Measurements from ENCODE around the gene ARL5A. TPM values are rescaled to one million over a fixed set of nuclear protein-coding genes. Genes with fewer than 3 reads are reported as not detected.

ARL5A gene
- total and polyA plus RNA-seq, 2 donors (not counting 3 experiments of a cell fraction or from before 2014, with no cell fraction given): 25.8 to 73.2 TPM

- TF ChIP-seq EZH2 (IDR thresholded peaks at IDR 0.05; ENCODE audit: borderline replicate concordance, low read depth, low read length, severe bottlenecking): no peak
- no peak for TF ChIP-seq JUN (IDR thresholded peaks at IDR 0.05; ENCODE audit: borderline replicate concordance, insufficient read depth, insufficient read length, low read depth)
- dilution Hi-C loops (cut with MboI; ENCODE audit: extremely low pct_ligation_motif_present, low sequenced_read_pairs): no loop called here
- Histone ChIP-seq H3K9me3 (replicated peaks; ENCODE audit: control insufficient read depth, insufficient read depth, low read length) (no peaks in the 10 kb centered on the region), H3K36me3 (ENCODE audit: control insufficient read depth in 2 of 2, extremely low read depth in 1 of 2, insufficient read depth in 2 of 2, low read length in 2 of 2) (no peaks in the 10 kb centered on the region), H3K27ac (ENCODE audit: insufficient read depth, low read depth, low read length) (no peak overlapping the region), H3K9me1 (replicated peaks; ENCODE audit: control insufficient read depth, extremely low read depth, insufficient read depth, low read length) (no peaks in the 10 kb centered on the region), H3K4me1 (ENCODE audit: control insufficient read depth, extremely low read depth, insufficient read depth, low read length) (no peaks in the 10 kb centered on the region), H3K9ac (replicated peaks; ENCODE audit: extremely low read depth, insufficient read depth, low read length) (no peak overlapping the region), H4K20me1 (replicated peaks; ENCODE audit: control insufficient read depth, extremely low read depth, insufficient read depth, low read length) (no peaks in the 10 kb centered on the region), H2AFZ (ENCODE audit: low read depth, low read length) (no peak overlapping the region), H3K4me2 (ENCODE audit: insufficient read depth, low read length) (no peak overlapping the region), H3K4me3 (replicated peaks in 1 of 3; ENCODE audit: insufficient read depth in 1 of 3, low read depth in 1 of 3, low read length in 3 of 3) (no peak overlapping the region), H3K27me3 (ENCODE audit: control insufficient read depth in 2 of 2, insufficient read depth in 2 of 2, low read length in 2 of 2) (peaks cover 0 to 1% of the 10 kb centered on the region in 2 experiments), H3K79me2 (ENCODE audit: control insufficient read depth, insufficient read depth, low read length) (no peaks in the 10 kb centered on the region)
- POLR2A ChIA-PET: no interaction called here
- no TSS peak for BruUV-seq (replicated peaks)
- no peak for DNase-seq (ENCODE audit: low read depth, low spot score)
- intact Hi-C loops (cut with micrococcal nuclease): no loop called here
- CTCF ChIA-PET: no interaction called here
- no peak for FAIRE-seq
Observed at GRCh38 chr2:151754253-151754897, 73.8 kb downstream of the ARL5A start.

DNA sequence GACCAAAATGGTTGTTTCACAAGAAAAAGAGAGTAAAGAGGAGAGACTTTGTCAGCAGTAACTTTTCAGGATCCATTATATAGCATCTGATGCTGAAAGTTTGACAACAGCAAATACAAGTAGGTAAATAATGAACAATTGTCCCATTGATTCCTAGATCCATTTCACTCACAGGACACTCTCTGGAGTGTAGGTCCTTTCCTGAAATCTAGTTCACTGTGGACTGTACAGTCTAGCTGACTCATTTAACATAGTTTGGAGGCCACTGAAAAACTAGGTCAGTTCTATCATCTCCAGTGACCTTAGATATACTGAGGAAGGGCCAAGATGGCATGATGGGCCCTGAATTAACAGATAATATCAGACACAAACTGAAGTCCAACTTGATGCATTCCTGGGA is 74.7 kb downstream of the ARL5A start:
- no peaks in the 10 kb centered on the region for H3K9me1 ChIP-seq (replicated peaks; ENCODE audit: control insufficient read depth, extremely low read depth, insufficient read depth, low read length)
- no peak overlapping the region for H2AFZ ChIP-seq (ENCODE audit: low read depth, low read length)
- H3K9ac ChIP-seq (replicated peaks; ENCODE audit: extremely low read depth, insufficient read depth, low read length): no peak overlapping the region
- H3K4me1 ChIP-seq (ENCODE audit: control insufficient read depth, extremely low read depth, insufficient read depth, low read length): no peaks in the 10 kb centered on the region
- ChIA-PET POLR2A (no interaction called here), CTCF (interaction anchor here (1.3 kb wide), 1 partner anchor 9 kb away, joined by 4 read pairs; no protein-coding TSS in a partner anchor)
- DNase-seq (ENCODE audit: low read depth, low spot score) (no peak), FAIRE-seq (no peak)
- no peaks in the 10 kb centered on the region for H3K79me2 ChIP-seq (ENCODE audit: control insufficient read depth, insufficient read depth, low read length)
- no peak overlapping the region for H3K27ac ChIP-seq (ENCODE audit: insufficient read depth, low read depth, low read length)
- no peaks in the 10 kb centered on the region for H4K20me1 ChIP-seq (replicated peaks; ENCODE audit: control insufficient read depth, extremely low read depth, insufficient read depth, low read length)
- BruUV-seq (replicated peaks): no TSS peak
- TF ChIP-seq POLR2A (IDR thresholded peaks at IDR 0.05; ENCODE audit: low read depth, low read length) (no peak), CTCF (IDR thresholded peaks at IDR 0.05; ENCODE audit: extremely low read depth in 1 of 2, insufficient read depth in 1 of 2, low read depth in 1 of 2, low read length in 2 of 2) (no peak), EZH2 (IDR thresholded peaks at IDR 0.05; ENCODE audit: borderline replicate concordance, low read depth, low read length, severe bottlenecking) (no peak), JUN (IDR thresholded peaks at IDR 0.05; ENCODE audit: borderline replicate concordance, insufficient read depth, insufficient read length, low read depth) (no peak), FOS (IDR thresholded peaks at IDR 0.05; ENCODE audit: borderline replicate concordance, insufficient read depth, low read length) (no peak), MYC (IDR thresholded peaks at IDR 0.05; ENCODE audit: low read depth, low read length) (no peak), POLR2AphosphoS5 (IDR thresholded peaks at IDR 0.05; ENCODE audit: insufficient read depth, low read depth, low read length) (no peak), GATA2 (IDR thresholded peaks at IDR 0.05; ENCODE audit: insufficient read depth, insufficient read length, low read depth, low read length) (no peak)
- TF ChIP-seq, protein P1, sequence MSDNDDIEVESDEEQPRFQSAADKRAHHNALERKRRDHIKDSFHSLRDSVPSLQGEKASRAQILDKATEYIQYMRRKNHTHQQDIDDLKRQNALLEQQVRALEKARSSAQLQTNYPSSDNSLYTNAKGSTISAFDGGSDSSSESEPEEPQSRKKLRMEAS (IDR thresholded peaks at IDR 0.05; ENCODE audit: insufficient read depth, insufficient read length): no peak
- intact Hi-C loops (cut with micrococcal nuclease): no loop called here
- H3K4me2 ChIP-seq (ENCODE audit: insufficient read depth, low read length): no peak overlapping the region
- no peaks in the 10 kb centered on the region for H3K36me3 ChIP-seq (ENCODE audit: control insufficient read depth in 2 of 2, extremely low read depth in 1 of 2, insufficient read depth in 2 of 2, low read length in 2 of 2)
- no peak overlapping the region for H3K4me3 ChIP-seq (replicated peaks in 1 of 3; ENCODE audit: insufficient read depth in 1 of 3, low read depth in 1 of 3, low read length in 3 of 3)
- peaks cover 0 to 1% of the 10 kb centered on the region in 2 experiments for H3K27me3 ChIP-seq (ENCODE audit: control insufficient read depth in 2 of 2, insufficient read depth in 2 of 2, low read length in 2 of 2)
- dilution Hi-C loops (cut with MboI; ENCODE audit: extremely low pct_ligation_motif_present, low sequenced_read_pairs): no loop called here
- H3K9me3 ChIP-seq (replicated peaks; ENCODE audit: control insufficient read depth, insufficient read depth, low read length): no peaks in the 10 kb centered on the region
